Testis (tissue), 5 donors: ENCODE results near the gene PLP1. TPM values are rescaled to one million over a fixed set of nuclear protein-coding genes. Genes with fewer than 3 reads are reported as not detected.

Experiments
- DNase-seq: peaks from one replicate; pipeline ENCODE4 v3.0.0-alpha.2; 2019
- H3K27ac ChIP-seq, 2 donors: fragments of 200-600 bp; sonication (generic); one replicate each; pipeline ENCODE4 v1.5.1; 2019
- H3K27me3 ChIP-seq: fragments of 200-600 bp; sonication (generic); one replicate; pipeline ENCODE4 v1.5.1; 2019
- H3K36me3 ChIP-seq: fragments of 200-600 bp; sonication (generic); one replicate; pipeline ENCODE4 v1.5.1; 2017; ENCODE audit warnings: low read depth; ENCODE audit errors: missing control alignments
- H3K4me1 ChIP-seq: fragments of 200-600 bp; sonication (generic); one replicate; pipeline ENCODE4 v1.5.1; 2019
- H3K4me3 ChIP-seq, 2 donors: fragments of 200-600 bp; sonication (generic); one replicate each; pipeline ENCODE4 v1.5.1; 2017 to 2019
- H3K9me3 ChIP-seq: fragments of 200-600 bp; sonication (generic); one replicate; pipeline ENCODE4 v1.5.1; 2017
- CTCF ChIP-seq, 3 experiments: fragments of 450-650 bp in 2 of 3; fragments of 200-600 bp in 1 of 3; sonication (generic) in 1 of 3; IDR thresholded peaks; one replicate each; pipeline ENCODE4 v1.5.1; 2016 to 2019; ENCODE audit warnings: antibody characterized with exemption in 3 of 3, mild to moderate bottlenecking in 2 of 3, moderate library complexity in 1 of 3
- POLR2A ChIP-seq: fragments of 450-650 bp; IDR thresholded peaks from one replicate; pipeline ENCODE4 v1.6.1; 2017; ENCODE audit warnings: antibody characterized with exemption, mild to moderate bottlenecking, moderate library complexity
- WGBS, 2 donors: methylation state at CpG; one replicate each; pipeline ENCODE4 v1.1.5; 2018; 5-methylcytosine and 5-hydroxymethylcytosine counted together
- intact Hi-C: fragments of 100-400 bp; cut with DNase I; formaldehyde crosslinking; loops from one replicate; pipeline ENCODE4 v1.15.1; 2023; ENCODE audit warnings: low total_unique reads
- long read RNA-seq, 2 donors: transcript quantifications; one replicate each; lab custom pipeline, GENCODE V29; 2026
- polyA plus RNA-seq: library from polyadenylated mRNA; stranded (reverse); fragments of 350-450 nt; fragmentation: Illumina TruSeq; extraction: RNeasy Lipid Tissue Mini Kit (QIAGEN cat#74804); gene quantifications from one replicate; pipeline ENCODE4 v1.2.3, GENCODE V29; 2014; ENCODE audit warnings: low read depth, low replicate concordance; ENCODE audit not compliant: insufficient read depth
- total RNA-seq, 2 donors: library from RNA; depleted of rRNA; stranded (reverse); fragments of >200 nt; gene quantifications; one replicate each; pipeline ENCODE4 v1.2.3, GENCODE V29; 2016

The PLP1 gene, protein sequence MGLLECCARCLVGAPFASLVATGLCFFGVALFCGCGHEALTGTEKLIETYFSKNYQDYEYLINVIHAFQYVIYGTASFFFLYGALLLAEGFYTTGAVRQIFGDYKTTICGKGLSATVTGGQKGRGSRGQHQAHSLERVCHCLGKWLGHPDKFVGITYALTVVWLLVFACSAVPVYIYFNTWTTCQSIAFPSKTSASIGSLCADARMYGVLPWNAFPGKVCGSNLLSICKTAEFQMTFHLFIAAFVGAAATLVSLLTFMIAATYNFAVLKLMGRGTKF
- total RNA-seq (100 to 1,000 TPM; 111 to 119 TPM), polyA plus RNA-seq (79.7 TPM)
- long read RNA-seq, donor 1, transcript PLP1-221 (7 exons, 2,896 nt) = major isoform, 14 of 76 reads
- long read RNA-seq, donor 1, transcript PLP1-219 (2 exons, 548 nt) = minor isoform, 8 of 76 reads
- long read RNA-seq, donor 1, partial matches to known transcripts = 48 of 76 reads
- long read RNA-seq, donor 1, other reads (novel, unspliced or antisense) = 0 of 76 reads
- long read RNA-seq, donor 2, transcript PLP1-221 (7 exons, 2,896 nt) = major isoform, 13 of 25 reads
- long read RNA-seq, donor 2, transcript PLP1-209 (4 exons, 861 nt) = minor isoform, 8 of 25 reads
- long read RNA-seq, donor 2, partial matches to known transcripts = 0 of 25 reads
- long read RNA-seq, donor 2, other reads (novel, unspliced or antisense) = 0 of 25 reads

DNA sequence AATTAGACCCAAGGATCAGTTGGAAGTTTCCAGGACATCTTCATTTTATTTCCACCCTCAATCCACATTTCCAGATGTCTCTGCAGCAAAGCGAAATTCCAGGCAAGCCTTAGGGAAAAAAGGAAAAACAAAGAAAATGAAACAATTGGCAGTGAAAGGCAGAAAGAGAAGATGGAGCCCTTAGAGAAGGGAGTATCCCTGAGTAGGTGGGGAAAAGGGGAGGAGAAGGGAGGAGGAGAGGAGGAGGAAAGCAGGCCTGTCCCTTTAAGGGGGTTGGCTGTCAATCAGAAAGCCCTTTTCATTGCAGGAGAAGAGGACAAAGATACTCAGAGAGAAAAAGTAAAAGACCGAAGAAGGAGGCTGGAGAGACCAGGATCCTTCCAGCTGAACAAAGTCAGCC is at the start of gene PLP1:
TSS of gene PLP1 (plus strand) at position 295 of the 400 bp plus-strand sequence. CDS start 156 bp downstream, outside the sequence.
- no peaks in the 10 kb centered on the region for H3K9me3 ChIP-seq
- intact Hi-C loops = no loop called here
- H3K4me1 ChIP-seq = no peaks in the 10 kb centered on the region
- DNase-seq = no peak
- H3K27me3 ChIP-seq = no peaks in the 10 kb centered on the region
- TF ChIP-seq CTCF (IDR thresholded peaks at IDR 0.05) = no peak
- TF ChIP-seq POLR2A = no peak
- H3K27ac ChIP-seq = no peak within 1 kb of the TSS
- no peak within 1 kb of the TSS for H3K4me3 ChIP-seq
- WGBS, 2 donors = 65 to 76% methylated on average over 2 of the region's 2 CpGs
- H3K36me3 ChIP-seq = no peaks in the 10 kb centered on the region

DNA sequence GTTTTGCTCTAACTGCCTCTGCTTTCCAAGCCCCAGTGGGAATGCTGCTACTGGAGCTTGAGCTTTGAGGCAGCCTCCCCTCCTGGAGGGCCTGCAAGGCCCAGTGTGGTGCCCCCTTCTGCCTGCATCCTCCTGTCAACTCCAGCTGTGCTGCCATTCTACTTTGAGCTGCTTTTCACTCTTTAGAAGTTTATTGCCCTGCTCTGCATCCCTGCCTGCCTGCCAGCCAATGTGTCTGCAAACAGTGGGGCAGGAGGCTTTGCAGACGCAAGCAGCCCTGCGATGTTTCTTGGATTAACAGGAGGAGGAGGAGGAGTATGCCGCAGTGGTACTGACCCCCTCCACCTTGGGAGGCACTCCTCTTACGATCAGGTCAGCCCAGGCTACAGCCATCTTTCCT is 49.5 kb upstream of the PLP1 start:
- no peak overlapping the region for H3K27ac ChIP-seq

DNA sequence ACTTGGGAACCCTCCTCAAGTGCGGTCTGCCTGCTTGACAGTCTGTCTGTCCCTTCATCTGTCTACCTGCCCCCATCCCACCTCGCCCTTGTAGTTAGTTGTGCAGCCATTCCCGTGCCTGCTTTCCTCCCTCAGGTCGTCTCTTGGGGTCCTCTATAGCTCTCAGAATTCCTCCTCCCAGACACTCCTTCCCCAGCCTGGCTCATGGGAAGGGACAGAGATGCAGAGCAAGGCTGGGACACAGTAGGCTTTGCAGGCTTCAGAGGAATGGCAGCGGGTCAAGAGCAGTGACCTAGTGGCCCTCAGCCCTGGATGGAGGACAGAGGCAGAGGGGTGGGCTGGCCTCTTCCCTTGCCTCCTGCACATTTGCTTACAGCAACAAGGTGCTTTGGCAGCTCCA is 47.6 kb upstream of the PLP1 start:
- no peaks in the 10 kb centered on the region for H3K9me3 ChIP-seq
- no peak for TF ChIP-seq CTCF (IDR thresholded peaks at IDR 0.05)
- TF ChIP-seq POLR2A = no peak
- DNase-seq = no peak
- 74 to 82% methylated on average over 5 of the region's 5 CpGs for WGBS, 2 donors
- H3K27me3 ChIP-seq = no peaks in the 10 kb centered on the region
- no peak overlapping the region for H3K4me3 ChIP-seq
- H3K4me1 ChIP-seq = no peaks in the 10 kb centered on the region
- no peaks in the 10 kb centered on the region for H3K36me3 ChIP-seq
- no peak overlapping the region for H3K27ac ChIP-seq
- intact Hi-C loops = no loop called here

More for the DNA sequence above, 49.5 kb upstream of the PLP1 start:
- WGBS, 2 donors = 79 to 100% methylated on average over 3 to 4 of the region's 4 CpGs
- H3K9me3 ChIP-seq = no peaks in the 10 kb centered on the region
- no peak for DNase-seq
- H3K36me3 ChIP-seq = no peaks in the 10 kb centered on the region
- intact Hi-C loops = no loop called here
- H3K4me1 ChIP-seq = no peaks in the 10 kb centered on the region
- H3K27me3 ChIP-seq = no peaks in the 10 kb centered on the region
- no peak overlapping the region for H3K4me3 ChIP-seq
- TF ChIP-seq CTCF (IDR thresholded peaks at IDR 0.05) (no peak), POLR2A (no peak)

DNA sequence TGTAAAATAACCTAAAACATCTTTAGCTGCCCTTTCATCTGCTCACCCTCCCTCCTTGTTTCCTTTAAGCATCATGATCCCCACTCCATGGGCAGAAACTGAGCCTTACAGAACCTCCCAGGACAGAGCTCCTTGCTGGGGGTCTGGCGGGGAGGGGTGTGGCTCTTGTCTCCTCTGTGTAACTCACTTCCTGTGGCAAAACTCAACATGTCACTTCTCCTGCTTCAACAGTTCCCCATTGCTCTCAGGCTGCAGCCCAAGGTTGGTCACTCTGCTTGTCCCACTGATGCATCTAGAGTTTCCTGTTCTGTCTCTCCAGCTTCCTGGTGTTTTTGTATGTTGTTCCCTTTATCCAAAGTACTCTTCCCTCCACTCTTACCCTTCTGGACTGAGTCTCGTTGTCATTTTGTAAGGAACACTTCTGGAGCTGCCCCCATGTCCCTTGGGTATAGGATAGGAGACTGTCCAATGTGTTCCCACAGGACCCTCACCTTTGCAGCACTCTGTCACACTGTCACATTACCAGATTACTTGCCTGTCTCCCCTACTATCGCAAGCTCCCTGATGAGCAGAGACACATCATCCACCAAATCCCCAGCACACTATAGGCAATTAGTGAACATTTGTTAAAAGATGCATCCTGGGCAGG is 46.4 kb upstream of the PLP1 start:
- no peaks in the 10 kb centered on the region for H3K4me1 ChIP-seq
- no peak for TF ChIP-seq POLR2A
- no peak for TF ChIP-seq CTCF (IDR thresholded peaks at IDR 0.05)
- 65 to 87% methylated on average over 2 to 3 of the region's 3 CpGs for WGBS, 2 donors
- H3K36me3 ChIP-seq = no peaks in the 10 kb centered on the region
- H3K4me3 ChIP-seq = no peak overlapping the region
- DNase-seq = no peak
- H3K27ac ChIP-seq = no peak overlapping the region
- no peaks in the 10 kb centered on the region for H3K27me3 ChIP-seq
- no peaks in the 10 kb centered on the region for H3K9me3 ChIP-seq
- intact Hi-C loops = no loop called here
